Measurements from ENCODE around the gene SKAP2.

The SKAP2 gene

DNA sequence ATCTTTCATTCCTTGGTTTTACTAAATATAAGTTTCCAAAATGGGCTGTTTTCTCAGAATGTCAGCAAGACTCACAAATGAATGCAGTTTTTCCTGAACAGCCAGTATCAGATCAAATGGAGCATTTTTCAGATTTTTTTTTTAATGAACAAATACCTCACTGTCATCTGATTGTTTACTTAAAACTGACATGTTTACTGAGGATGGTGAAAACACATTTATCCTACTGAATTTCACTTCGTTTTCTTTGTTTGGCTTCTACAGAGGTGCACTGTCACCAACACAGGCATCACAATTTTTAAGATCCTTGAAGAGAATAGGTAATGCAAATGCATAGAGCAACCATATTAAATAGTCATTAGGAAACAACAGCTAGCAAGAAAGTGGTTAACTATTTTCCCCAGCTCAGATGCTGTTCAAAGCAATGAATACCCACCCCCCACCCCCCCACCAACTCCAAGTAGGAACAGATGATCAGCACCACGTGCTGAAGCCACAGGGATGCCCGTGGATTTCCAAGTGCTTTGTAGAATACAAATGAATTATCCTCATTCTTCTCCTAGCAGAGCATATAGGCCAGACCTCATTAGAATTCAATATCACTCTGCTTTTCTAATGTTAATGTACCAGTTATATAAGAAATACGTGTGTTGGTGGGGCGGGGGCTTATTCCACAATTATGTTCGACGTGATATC, 205.9 kb downstream of the SKAP2 start:
- Histone ChIP-seq H3K4me3 (replicated peaks; ENCODE audit: low read depth, low read length) (no peak overlapping the region), H3K27me3 (replicated peaks; ENCODE audit: control insufficient read depth, insufficient read depth, low read length) (no peaks in the 10 kb centered on the region), H3K36me3 (ENCODE audit: control insufficient read depth, insufficient read depth, low read length) (no peaks in the 10 kb centered on the region)
- no peak for TF ChIP-seq CTCF (IDR thresholded peaks at IDR 0.05; ENCODE audit: insufficient read depth, low read length, poor library complexity, severe bottlenecking)
- no peak for DNase-seq (ENCODE audit: extremely low read depth, insufficient read length)

DNA sequence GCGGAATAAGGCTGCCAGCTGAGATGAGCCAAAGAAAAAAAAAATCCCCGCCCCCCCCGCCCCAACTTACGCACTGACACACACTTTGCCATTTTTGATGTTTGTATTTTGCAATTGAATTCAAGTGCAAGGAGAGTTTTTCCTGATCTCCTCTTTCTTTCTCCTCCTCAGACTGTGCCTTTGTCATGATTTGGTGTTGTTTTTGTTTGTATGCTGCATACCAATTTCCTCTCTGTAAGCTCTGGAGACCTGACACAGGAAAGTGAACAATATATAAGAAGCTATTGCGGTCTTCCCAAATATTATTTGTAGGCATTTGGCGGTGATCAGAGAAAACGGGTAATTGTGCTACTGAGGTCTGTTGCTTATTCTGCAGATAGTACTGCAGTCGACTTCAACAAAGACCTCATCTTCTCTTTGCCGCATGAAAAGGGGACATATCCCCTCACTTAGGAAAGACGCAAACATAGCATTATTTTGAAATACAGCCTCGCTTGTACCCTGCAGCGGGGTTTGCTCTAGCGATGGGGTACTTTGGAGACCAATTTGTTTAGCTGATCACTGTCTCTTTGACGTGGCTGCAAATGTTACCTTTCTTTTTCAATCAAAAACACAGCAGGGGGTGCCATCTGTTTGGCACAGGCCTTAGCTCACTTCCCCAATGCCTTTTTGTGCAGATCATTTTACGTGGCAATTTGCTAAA, 206.6 kb downstream of the SKAP2 start:
- no peak overlapping the region for H3K4me3 ChIP-seq (replicated peaks; ENCODE audit: low read depth, low read length)
- DNase-seq (ENCODE audit: extremely low read depth, insufficient read length) = no peak
- no peaks in the 10 kb centered on the region for H3K27me3 ChIP-seq (replicated peaks; ENCODE audit: control insufficient read depth, insufficient read depth, low read length)
- no peak for TF ChIP-seq CTCF (IDR thresholded peaks at IDR 0.05; ENCODE audit: insufficient read depth, low read length, poor library complexity, severe bottlenecking)
- no peaks in the 10 kb centered on the region for H3K36me3 ChIP-seq (ENCODE audit: control insufficient read depth, insufficient read depth, low read length)

- no peak for TF ChIP-seq CTCF (IDR thresholded peaks at IDR 0.05; ENCODE audit: insufficient read depth, low read length, poor library complexity, severe bottlenecking)
- Histone ChIP-seq H3K4me3 (replicated peaks; ENCODE audit: low read depth, low read length) (no peak overlapping the region), H3K27me3 (replicated peaks; ENCODE audit: control insufficient read depth, insufficient read depth, low read length) (no peaks in the 10 kb centered on the region), H3K36me3 (ENCODE audit: control insufficient read depth, insufficient read depth, low read length) (no peaks in the 10 kb centered on the region)
- no peak for DNase-seq (ENCODE audit: extremely low read depth, insufficient read length)
These were observed 207.2 kb downstream of the SKAP2 start for GRCh38 chr7:26657206-26657641.

DNA sequence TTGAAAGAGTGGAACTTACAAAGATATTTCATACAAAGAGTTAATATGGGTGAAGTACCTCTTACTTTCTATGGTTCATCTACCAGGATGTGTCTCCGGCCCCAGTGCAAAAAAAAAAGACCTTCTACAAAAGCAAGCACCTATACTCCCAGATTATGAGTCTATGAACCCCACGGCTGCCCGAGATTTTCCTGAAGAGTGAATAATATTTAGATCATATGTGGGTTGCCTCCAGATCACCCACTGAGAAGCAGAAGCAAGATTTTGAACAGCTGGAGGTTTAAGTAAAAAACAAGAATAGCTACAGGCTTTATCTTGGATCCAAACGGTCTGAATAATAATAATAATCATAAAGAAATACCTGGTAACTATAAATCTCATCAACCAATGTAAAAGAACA, 207.7 kb downstream of the SKAP2 start:
- Histone ChIP-seq H3K27me3 (replicated peaks; ENCODE audit: control insufficient read depth, insufficient read depth, low read length) (no peaks in the 10 kb centered on the region), H3K36me3 (ENCODE audit: control insufficient read depth, insufficient read depth, low read length) (no peaks in the 10 kb centered on the region), H3K4me3 (replicated peaks; ENCODE audit: low read depth, low read length) (no peak overlapping the region)
- DNase-seq (ENCODE audit: extremely low read depth, insufficient read length) = no peak
- TF ChIP-seq CTCF (IDR thresholded peaks at IDR 0.05; ENCODE audit: insufficient read depth, low read length, poor library complexity, severe bottlenecking) = no peak

GRCh38 chr7:26655781-26656180, 208.6 kb downstream of the SKAP2 start:
- H3K27me3 ChIP-seq (replicated peaks; ENCODE audit: control insufficient read depth, insufficient read depth, low read length) = no peaks in the 10 kb centered on the region
- no peak for DNase-seq (ENCODE audit: extremely low read depth, insufficient read length)
- H3K4me3 ChIP-seq (replicated peaks; ENCODE audit: low read depth, low read length) = no peak overlapping the region
- H3K36me3 ChIP-seq (ENCODE audit: control insufficient read depth, insufficient read depth, low read length) = no peaks in the 10 kb centered on the region
- TF ChIP-seq CTCF (IDR thresholded peaks at IDR 0.05; ENCODE audit: insufficient read depth, low read length, poor library complexity, severe bottlenecking) = no peak
